Measurements from ENCODE around the gene FMNL2.
A peak's percentile ranks its signal among the peaks of the same experiment; 100 is the strongest.

The FMNL2 gene

GRCh38 chr2:152407806-152408205, 72.8 kb downstream of the FMNL2 start:
- no peak overlapping the region for H4K91ac ChIP-seq (ENCODE audit: low read depth, low read length, poor library complexity)
- peak overlapping the region; percentile 64 for H3K27ac ChIP-seq (replicated peaks; ENCODE audit: low read length)
- no peak overlapping the region for H3K18ac ChIP-seq (ENCODE audit: low read length)
- H3K4ac ChIP-seq (ENCODE audit: low read length), result no peak overlapping the region
- no peak overlapping the region for H2BK5ac ChIP-seq (ENCODE audit: low read length)
- H3K23ac ChIP-seq (ENCODE audit: low read depth, low read length, poor library complexity), result no peak overlapping the region
- no CpG with 5 or more reads among the region's 1 CpG for WGBS, 2 donors (ENCODE audit: extremely low coverage in 2 of 2, insufficient read length in 2 of 2, insufficient replicate concordance in 1 of 2)
- peaks cover 0 to 4% of the 10 kb centered on the region in 2 donors for H3K36me3 ChIP-seq (replicated peaks in 1 of 2; ENCODE audit: control insufficient read depth in 2 of 2, insufficient read depth in 2 of 2, low read length in 2 of 2)
- H2BK12ac ChIP-seq (ENCODE audit: low read length), result no peak overlapping the region
- no peaks in the 10 kb centered on the region for H3K27me3 ChIP-seq (ENCODE audit: control insufficient read depth in 3 of 3, insufficient read depth in 3 of 3, low read depth in 1 of 3, low read length in 3 of 3)
- H3K79me1 ChIP-seq (ENCODE audit: low read depth, low read length), result no peaks in the 10 kb centered on the region
- H2AFZ ChIP-seq (ENCODE audit: low read length), result no peak overlapping the region
- no peak overlapping the region for H3K4me2 ChIP-seq (ENCODE audit: insufficient read depth, low read length, poor library complexity, severe bottlenecking)
- H2BK120ac ChIP-seq (ENCODE audit: low read depth, low read length), result no peak overlapping the region
- no peak overlapping the region for H2AK5ac ChIP-seq (ENCODE audit: low read depth, low read length)
- no peak overlapping the region for H2BK15ac ChIP-seq (ENCODE audit: low read length)
- no peak overlapping the region for H3K9ac ChIP-seq (ENCODE audit: low read depth, low read length, poor library complexity)
- no peak for DNase-seq (ENCODE audit: low spot score)
- H3K4me1 ChIP-seq (ENCODE audit: control insufficient read depth in 2 of 2, insufficient read depth in 1 of 2, low read depth in 1 of 2, low read length in 2 of 2), result peaks cover 8 to 20% of the 10 kb centered on the region in 2 donors
- no peak overlapping the region for H4K8ac ChIP-seq (ENCODE audit: low read depth, low read length)
- H3K14ac ChIP-seq (ENCODE audit: low read length), result no peak overlapping the region
- H3K9me3 ChIP-seq (replicated peaks in 1 of 2; ENCODE audit: control insufficient read depth in 2 of 2, insufficient read depth in 1 of 2, low read depth in 1 of 2, low read length in 2 of 2), result no peaks in the 10 kb centered on the region
- no peak overlapping the region for H3K4me3 ChIP-seq (ENCODE audit: low read length in 2 of 2)

- Histone ChIP-seq H3K4me3 (ENCODE audit: low read length in 2 of 2) (no peak overlapping the region), H3K14ac (ENCODE audit: low read length) (no peak overlapping the region), H3K27ac (replicated peaks; ENCODE audit: low read length) (no peak overlapping the region), H3K9me3 (replicated peaks in 1 of 2; ENCODE audit: control insufficient read depth in 2 of 2, insufficient read depth in 1 of 2, low read depth in 1 of 2, low read length in 2 of 2) (no peaks in the 10 kb centered on the region), H3K9ac (ENCODE audit: low read depth, low read length, poor library complexity) (no peak overlapping the region), H3K4me1 (ENCODE audit: control insufficient read depth in 2 of 2, insufficient read depth in 1 of 2, low read depth in 1 of 2, low read length in 2 of 2) (peaks cover 8 to 21% of the 10 kb centered on the region in 2 donors), H2AFZ (ENCODE audit: low read length) (no peak overlapping the region), H3K4me2 (ENCODE audit: insufficient read depth, low read length, poor library complexity, severe bottlenecking) (no peak overlapping the region), H3K27me3 (ENCODE audit: control insufficient read depth in 3 of 3, insufficient read depth in 3 of 3, low read depth in 1 of 3, low read length in 3 of 3) (no peaks in the 10 kb centered on the region), H3K23ac (ENCODE audit: low read depth, low read length, poor library complexity) (no peak overlapping the region), H2BK15ac (ENCODE audit: low read length) (no peak overlapping the region), H3K79me1 (ENCODE audit: low read depth, low read length) (no peaks in the 10 kb centered on the region), H3K18ac (ENCODE audit: low read length) (no peak overlapping the region), H2BK12ac (ENCODE audit: low read length) (no peak overlapping the region), H2BK120ac (ENCODE audit: low read depth, low read length) (no peak overlapping the region), H2BK5ac (ENCODE audit: low read length) (no peak overlapping the region), H3K36me3 (replicated peaks in 1 of 2; ENCODE audit: control insufficient read depth in 2 of 2, insufficient read depth in 2 of 2, low read length in 2 of 2) (peaks cover 0 to 4% of the 10 kb centered on the region in 2 donors), H4K91ac (ENCODE audit: low read depth, low read length, poor library complexity) (no peak overlapping the region), H3K4ac (ENCODE audit: low read length) (no peak overlapping the region), H4K8ac (ENCODE audit: low read depth, low read length) (no peak overlapping the region), H2AK5ac (ENCODE audit: low read depth, low read length) (no peak overlapping the region)
- DNase-seq (ENCODE audit: low spot score), result no peak
- WGBS, 2 donors (ENCODE audit: extremely low coverage in 2 of 2, insufficient read length in 2 of 2, insufficient replicate concordance in 1 of 2), result no CpG with 5 or more reads among the region's 3 CpGs
These were observed 73.3 kb downstream of the FMNL2 start for GRCh38 chr2:152408254-152408653.

GRCh38 chr2:152409386-152410164, 74.6 kb downstream of the FMNL2 start:
- Histone ChIP-seq H3K79me1 (ENCODE audit: low read depth, low read length) (no peaks in the 10 kb centered on the region), H2AK5ac (ENCODE audit: low read depth, low read length) (no peak overlapping the region), H2BK120ac (ENCODE audit: low read depth, low read length) (no peak overlapping the region), H3K27ac (replicated peaks; ENCODE audit: low read length) (no peak overlapping the region), H3K14ac (ENCODE audit: low read length) (no peak overlapping the region), H3K36me3 (replicated peaks in 1 of 2; ENCODE audit: control insufficient read depth in 2 of 2, insufficient read depth in 2 of 2, low read length in 2 of 2) (peaks cover 0 to 11% of the 10 kb centered on the region in 2 donors), H3K18ac (ENCODE audit: low read length) (no peak overlapping the region), H3K9me3 (replicated peaks in 1 of 2; ENCODE audit: control insufficient read depth in 2 of 2, insufficient read depth in 1 of 2, low read depth in 1 of 2, low read length in 2 of 2) (no peaks in the 10 kb centered on the region), H3K9ac (ENCODE audit: low read depth, low read length, poor library complexity) (no peak overlapping the region), H3K4ac (ENCODE audit: low read length) (no peak overlapping the region), H4K91ac (ENCODE audit: low read depth, low read length, poor library complexity) (no peak overlapping the region), H2AFZ (ENCODE audit: low read length) (no peak overlapping the region), H2BK12ac (ENCODE audit: low read length) (no peak overlapping the region), H2BK5ac (ENCODE audit: low read length) (no peak overlapping the region), H3K4me3 (ENCODE audit: low read length in 2 of 2) (no peak overlapping the region), H3K4me1 (ENCODE audit: control insufficient read depth in 2 of 2, insufficient read depth in 1 of 2, low read depth in 1 of 2, low read length in 2 of 2) (peaks cover 8 to 26% of the 10 kb centered on the region in 2 donors), H2BK15ac (ENCODE audit: low read length) (no peak overlapping the region), H3K23ac (ENCODE audit: low read depth, low read length, poor library complexity) (no peak overlapping the region), H3K27me3 (ENCODE audit: control insufficient read depth in 3 of 3, insufficient read depth in 3 of 3, low read depth in 1 of 3, low read length in 3 of 3) (no peaks in the 10 kb centered on the region), H3K4me2 (ENCODE audit: insufficient read depth, low read length, poor library complexity, severe bottlenecking) (no peak overlapping the region), H4K8ac (ENCODE audit: low read depth, low read length) (no peak overlapping the region)
- no peak for DNase-seq (ENCODE audit: low spot score)
- WGBS, 2 donors (ENCODE audit: extremely low coverage in 2 of 2, insufficient read length in 2 of 2, insufficient replicate concordance in 1 of 2), result 100% methylated on average over 2 of the region's 6 CpGs; no CpG with 5 or more reads in 1 of the 2 donors

- Histone ChIP-seq H2AK5ac (ENCODE audit: low read depth, low read length) (no peak overlapping the region), H3K4me2 (ENCODE audit: insufficient read depth, low read length, poor library complexity, severe bottlenecking) (no peak overlapping the region), H3K27ac (replicated peaks; ENCODE audit: low read length) (no peak overlapping the region), H3K4me3 (ENCODE audit: low read length in 2 of 2) (no peak overlapping the region), H3K27me3 (ENCODE audit: control insufficient read depth in 3 of 3, insufficient read depth in 3 of 3, low read depth in 1 of 3, low read length in 3 of 3) (no peaks in the 10 kb centered on the region), H3K9me3 (replicated peaks in 1 of 2; ENCODE audit: control insufficient read depth in 2 of 2, insufficient read depth in 1 of 2, low read depth in 1 of 2, low read length in 2 of 2) (no peaks in the 10 kb centered on the region), H2BK120ac (ENCODE audit: low read depth, low read length) (no peak overlapping the region), H3K14ac (ENCODE audit: low read length) (no peak overlapping the region), H2AFZ (ENCODE audit: low read length) (no peak overlapping the region), H3K23ac (ENCODE audit: low read depth, low read length, poor library complexity) (no peak overlapping the region), H3K9ac (ENCODE audit: low read depth, low read length, poor library complexity) (no peak overlapping the region), H2BK15ac (ENCODE audit: low read length) (no peak overlapping the region), H2BK5ac (ENCODE audit: low read length) (no peak overlapping the region), H4K91ac (ENCODE audit: low read depth, low read length, poor library complexity) (no peak overlapping the region), H2BK12ac (ENCODE audit: low read length) (no peak overlapping the region), H4K8ac (ENCODE audit: low read depth, low read length) (no peak overlapping the region), H3K36me3 (replicated peaks in 1 of 2; ENCODE audit: control insufficient read depth in 2 of 2, insufficient read depth in 2 of 2, low read length in 2 of 2) (peaks cover 0 to 15% of the 10 kb centered on the region in 2 donors), H3K79me1 (ENCODE audit: low read depth, low read length) (no peaks in the 10 kb centered on the region), H3K4ac (ENCODE audit: low read length) (no peak overlapping the region), H3K4me1 (ENCODE audit: control insufficient read depth in 2 of 2, insufficient read depth in 1 of 2, low read depth in 1 of 2, low read length in 2 of 2) (peaks cover 8 to 26% of the 10 kb centered on the region in 2 donors), H3K18ac (ENCODE audit: low read length) (no peak overlapping the region)
- DNase-seq (ENCODE audit: low spot score), result no peak
- no CpG with 5 or more reads among the region's 2 CpGs for WGBS, 2 donors (ENCODE audit: extremely low coverage in 2 of 2, insufficient read length in 2 of 2, insufficient replicate concordance in 1 of 2)
These were observed 75.2 kb downstream of the FMNL2 start for GRCh38 chr2:152410165-152410597.
